ENCODE measurements around the gene CACNB4. TPM values are rescaled to one million over a fixed set of nuclear protein-coding genes. Genes with fewer than 3 reads are reported as not detected.

CACNB4 gene
- total RNA-seq, 1 experiment from 2014 or later: 1.7 TPM

- no peak for TF ChIP-seq POLR2AphosphoS5 (IDR thresholded peaks at IDR 0.05; ENCODE audit: low read depth, low read length)
- no peak for TF ChIP-seq TCF7L2 (IDR thresholded peaks at IDR 0.05; ENCODE audit: low read depth, low read length)
- TF ChIP-seq REST (IDR thresholded peaks at IDR 0.05; ENCODE audit: insufficient read depth in 1 of 2, low read depth in 2 of 2, low read length in 1 of 2): no peak
- TF ChIP-seq CTCF (IDR thresholded peaks at IDR 0.05): no peak
- no peak for TF ChIP-seq SIN3A (IDR thresholded peaks at IDR 0.05; ENCODE audit: borderline replicate concordance, insufficient read depth, low read depth, low read length)
- CTCF ChIA-PET: no interaction called here
- in situ Hi-C loops (cut with HindIII; ENCODE audit: low pct_unique_long_range_greater_than_20kb, low sequenced_read_pairs): no loop called here
These were observed 296.5 kb downstream of the CACNB4 start for GRCh38 chr2:151802315-151802714.

GRCh38 chr2:151799886-151800292 lies 299.0 kb downstream of the CACNB4 start:
- H3K27me3 ChIP-seq (ENCODE audit: control insufficient read depth, insufficient read depth, low read length): no peaks in the 10 kb centered on the region
- H3K9me3 ChIP-seq (ENCODE audit: control insufficient read depth, insufficient read depth, low read depth, low read length): no peaks in the 10 kb centered on the region
- peaks cover 13% of the 10 kb centered on the region for H3K36me3 ChIP-seq (ENCODE audit: control insufficient read depth, insufficient read depth, low read length)
- no peaks in the 10 kb centered on the region for H3K4me1 ChIP-seq (ENCODE audit: control insufficient read depth, insufficient read depth, low read length)
- intact Hi-C loops (cut with micrococcal nuclease; ENCODE audit: unreplicated experiment) (loop anchor here (10.0 kb wide), 1 partner anchor 225 kb away; no protein-coding TSS in a partner anchor), in situ Hi-C loops (cut with HindIII; ENCODE audit: low pct_unique_long_range_greater_than_20kb, low sequenced_read_pairs) (no loop called here)
- TF ChIP-seq TCF7L2 (IDR thresholded peaks at IDR 0.05; ENCODE audit: low read depth, low read length): no peak
- TF ChIP-seq SIN3A (IDR thresholded peaks at IDR 0.05; ENCODE audit: borderline replicate concordance, insufficient read depth, low read depth, low read length): no peak
- TF ChIP-seq POLR2AphosphoS5 (IDR thresholded peaks at IDR 0.05; ENCODE audit: low read depth, low read length): no peak
- TF ChIP-seq REST (IDR thresholded peaks at IDR 0.05; ENCODE audit: insufficient read depth in 1 of 2, low read depth in 2 of 2, low read length in 1 of 2): no peak
- TF ChIP-seq CTCF (IDR thresholded peaks at IDR 0.05): no peak
- ATAC-seq (no peak), DNase-seq (ENCODE audit: low read depth, low spot score) (no peak)
- no peak overlapping the region for H3K27ac ChIP-seq (ENCODE audit: low read length)
- H3K4me3 ChIP-seq (ENCODE audit: low read depth in 2 of 2, low read length in 2 of 2): no peak overlapping the region
- no TSS peak for BruUV-seq (replicated peaks)
- ChIA-PET POLR2A (no interaction called here), CTCF (no interaction called here)

More at GRCh38 chr2:151802315-151802714, 296.5 kb downstream of the CACNB4 start:
- POLR2A ChIA-PET: no interaction called here
- no TSS peak for BruUV-seq (replicated peaks)
- no peaks in the 10 kb centered on the region for H3K4me1 ChIP-seq (ENCODE audit: control insufficient read depth, insufficient read depth, low read length)
- DNase-seq (ENCODE audit: low read depth, low spot score): no peak
- H3K9me3 ChIP-seq (ENCODE audit: control insufficient read depth, insufficient read depth, low read depth, low read length): no peaks in the 10 kb centered on the region
- intact Hi-C loops (cut with micrococcal nuclease; ENCODE audit: unreplicated experiment): no loop called here
- peaks cover 28% of the 10 kb centered on the region for H3K36me3 ChIP-seq (ENCODE audit: control insufficient read depth, insufficient read depth, low read length)
- H3K4me3 ChIP-seq (ENCODE audit: low read depth in 2 of 2, low read length in 2 of 2): no peak overlapping the region
- no peak overlapping the region for H3K27ac ChIP-seq (ENCODE audit: low read length)
- no peak for ATAC-seq
- H3K27me3 ChIP-seq (ENCODE audit: control insufficient read depth, insufficient read depth, low read length): no peaks in the 10 kb centered on the region

All from Panc1 (cell line).